Measurements from ENCODE around the gene BRI3BP.

Gene BRI3BP

DNA sequence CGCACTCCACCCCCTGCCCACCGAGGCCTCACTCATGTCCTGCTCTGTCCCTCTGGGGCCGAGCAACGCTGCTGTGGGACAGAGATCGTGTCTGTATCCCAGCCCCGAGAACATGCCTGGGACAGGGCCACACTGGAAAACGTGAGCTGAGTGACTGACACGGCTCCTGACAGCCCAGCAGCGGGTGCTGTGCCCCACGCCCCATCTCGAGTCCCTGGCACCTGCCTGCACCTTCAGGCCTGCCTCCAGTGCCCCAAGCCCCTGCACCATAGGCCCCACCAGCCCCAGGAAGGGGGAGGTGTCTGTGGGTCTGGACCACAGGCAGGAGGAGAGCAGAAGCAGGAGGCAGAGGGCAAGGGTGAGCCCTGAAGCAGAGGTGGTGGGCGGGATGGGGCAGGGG is 44.4 kb upstream of the BRI3BP start:
- H3K27me3 ChIP-seq (ENCODE audit: insufficient read depth, poor library complexity, severe bottlenecking): no peaks in the 10 kb centered on the region
- peaks cover 7% of the 10 kb centered on the region for H3K36me3 ChIP-seq (ENCODE audit: low read depth)
- DNase-seq (ENCODE audit: low spot score): no peak
- H3K9me3 ChIP-seq (ENCODE audit: severe bottlenecking): no peaks in the 10 kb centered on the region
- no peak; the same call in 2 of the 3 replicates for ATAC-seq (ENCODE audit: low read depth)
- no peak overlapping the region for H3K4me3 ChIP-seq (ENCODE audit: severe bottlenecking)
- no peaks in the 10 kb centered on the region for H3K4me1 ChIP-seq (ENCODE audit: insufficient read depth, poor library complexity, severe bottlenecking)
- no peak overlapping the region for H3K27ac ChIP-seq (ENCODE audit: poor library complexity, severe bottlenecking)
- TF ChIP-seq, protein P1, sequence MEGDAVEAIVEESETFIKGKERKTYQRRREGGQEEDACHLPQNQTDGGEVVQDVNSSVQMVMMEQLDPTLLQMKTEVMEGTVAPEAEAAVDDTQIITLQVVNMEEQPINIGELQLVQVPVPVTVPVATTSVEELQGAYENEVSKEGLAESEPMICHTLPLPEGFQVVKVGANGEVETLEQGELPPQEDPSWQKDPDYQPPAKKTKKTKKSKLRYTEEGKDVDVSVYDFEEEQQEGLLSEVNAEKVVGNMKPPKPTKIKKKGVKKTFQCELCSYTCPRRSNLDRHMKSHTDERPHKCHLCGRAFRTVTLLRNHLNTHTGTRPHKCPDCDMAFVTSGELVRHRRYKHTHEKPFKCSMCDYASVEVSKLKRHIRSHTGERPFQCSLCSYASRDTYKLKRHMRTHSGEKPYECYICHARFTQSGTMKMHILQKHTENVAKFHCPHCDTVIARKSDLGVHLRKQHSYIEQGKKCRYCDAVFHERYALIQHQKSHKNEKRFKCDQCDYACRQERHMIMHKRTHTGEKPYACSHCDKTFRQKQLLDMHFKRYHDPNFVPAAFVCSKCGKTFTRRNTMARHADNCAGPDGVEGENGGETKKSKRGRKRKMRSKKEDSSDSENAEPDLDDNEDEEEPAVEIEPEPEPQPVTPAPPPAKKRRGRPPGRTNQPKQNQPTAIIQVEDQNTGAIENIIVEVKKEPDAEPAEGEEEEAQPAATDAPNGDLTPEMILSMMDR (IDR thresholded peaks at IDR 0.05; ENCODE audit: poor library complexity, severe bottlenecking): no peak

- H3K27ac ChIP-seq (ENCODE audit: poor library complexity, severe bottlenecking): no peak overlapping the region
- no peaks in the 10 kb centered on the region for H3K4me1 ChIP-seq (ENCODE audit: insufficient read depth, poor library complexity, severe bottlenecking)
- ATAC-seq (ENCODE audit: low read depth): no peak
- no peaks in the 10 kb centered on the region for H3K9me3 ChIP-seq (ENCODE audit: severe bottlenecking)
- H3K27me3 ChIP-seq (ENCODE audit: insufficient read depth, poor library complexity, severe bottlenecking): no peaks in the 10 kb centered on the region
- TF ChIP-seq, protein P1 (IDR thresholded peaks at IDR 0.05; ENCODE audit: poor library complexity, severe bottlenecking): no peak
- DNase-seq (ENCODE audit: low spot score): no peak
- peaks cover 10% of the 10 kb centered on the region for H3K36me3 ChIP-seq (ENCODE audit: low read depth)
- H3K4me3 ChIP-seq (ENCODE audit: severe bottlenecking): no peak overlapping the region
Observed at GRCh38 chr12:124949779-124950728, 43.4 kb upstream of the BRI3BP start.

GRCh38 chr12:124952295-124952694 is 41.1 kb upstream of the BRI3BP start:
- no peak for ATAC-seq (ENCODE audit: low read depth)
- no peak for DNase-seq (ENCODE audit: low spot score)
- no peak overlapping the region for H3K4me3 ChIP-seq (ENCODE audit: severe bottlenecking)
- TF ChIP-seq, protein P1 (IDR thresholded peaks at IDR 0.05; ENCODE audit: poor library complexity, severe bottlenecking): no peak
- no peaks in the 10 kb centered on the region for H3K9me3 ChIP-seq (ENCODE audit: severe bottlenecking)
- H3K27me3 ChIP-seq (ENCODE audit: insufficient read depth, poor library complexity, severe bottlenecking): no peaks in the 10 kb centered on the region
- peaks cover 12% of the 10 kb centered on the region for H3K36me3 ChIP-seq (ENCODE audit: low read depth)
- H3K4me1 ChIP-seq (ENCODE audit: insufficient read depth, poor library complexity, severe bottlenecking): no peaks in the 10 kb centered on the region
- no peak overlapping the region for H3K27ac ChIP-seq (ENCODE audit: poor library complexity, severe bottlenecking)

- H3K36me3 ChIP-seq (ENCODE audit: low read depth): peaks cover 15% of the 10 kb centered on the region
- H3K4me1 ChIP-seq (ENCODE audit: insufficient read depth, poor library complexity, severe bottlenecking): no peaks in the 10 kb centered on the region
- ATAC-seq (ENCODE audit: low read depth) (no peak), DNase-seq (ENCODE audit: low spot score) (no peak)
- no peaks in the 10 kb centered on the region for H3K9me3 ChIP-seq (ENCODE audit: severe bottlenecking)
- no peaks in the 10 kb centered on the region for H3K27me3 ChIP-seq (ENCODE audit: insufficient read depth, poor library complexity, severe bottlenecking)
- TF ChIP-seq, protein P1 (IDR thresholded peaks at IDR 0.05; ENCODE audit: poor library complexity, severe bottlenecking): no peak
- H3K4me3 ChIP-seq (ENCODE audit: severe bottlenecking): no peak overlapping the region
- H3K27ac ChIP-seq (ENCODE audit: poor library complexity, severe bottlenecking): no peak overlapping the region
Observed at GRCh38 chr12:124952801-124953200, 40.6 kb upstream of the BRI3BP start.

Measured in RWPE2 (cell line).